ENCODE data around the gene NR0B2. TPM values are rescaled to one million over a fixed set of nuclear protein-coding genes. Genes with fewer than 3 reads are reported as not detected.
"Not testable (repeated sequence)": the region's sequence is repeated elsewhere in the genome, so short reads cannot be mapped to it uniquely, and the experiment has no call there.

NR0B2 gene
- total and polyA plus RNA-seq, 3 donors from 2014 or later: 0.93 to 2.0 (median 1.2) TPM

GRCh38 chr1:26889551-26890466 is 24.0 kb downstream of the NR0B2 start, which contains the start of gene GPN2:
Gene GPN2, minus strand, starts transcription at chr1:26890283. Its CDS starts 187 bp downstream, at chr1:26890096.
- Histone ChIP-seq H3K4me3 (peak within 1 kb of the TSS; percentile 93 to 99), H3K4me1 (peaks cover 3% of the 10 kb centered on the region), H3K9me3 (no peaks in the 10 kb centered on the region), H3K27me3 (no peaks in the 10 kb centered on the region), H3K36me3 (ENCODE audit: low read depth, missing control alignments) (no peaks in the 10 kb centered on the region), H3K27ac (peak within 1 kb of the TSS; percentile 83 to 88)
- 2% methylated on average over 32 to 61 of the region's 89 CpGs for WGBS, 2 donors
- intact Hi-C loops (cut with DNase I; ENCODE audit: low total_unique reads): no loop called here
- TF ChIP-seq CTCF (IDR thresholded peaks at IDR 0.05) (no peak), POLR2A (IDR thresholded peaks at IDR 0.05) (no peak)
- peak; percentile 90 for DNase-seq

GRCh38 chr1:26888231-26888630 is 25.5 kb downstream of the NR0B2 start:
- H3K9me3 ChIP-seq: no peaks in the 10 kb centered on the region
- H3K36me3 ChIP-seq (ENCODE audit: low read depth, missing control alignments): no peaks in the 10 kb centered on the region
- TF ChIP-seq POLR2A (IDR thresholded peaks at IDR 0.05) (no peak), CTCF (IDR thresholded peaks at IDR 0.05) (no peak)
- H3K27me3 ChIP-seq: no peaks in the 10 kb centered on the region
- peaks cover 3% of the 10 kb centered on the region for H3K4me1 ChIP-seq
- WGBS, 2 donors: 91 to 94% methylated on average over 1 of the region's 1 CpG
- no peak overlapping the region for H3K27ac ChIP-seq
- intact Hi-C loops (cut with DNase I; ENCODE audit: low total_unique reads): no loop called here
- H3K4me3 ChIP-seq: no peak overlapping the region
- DNase-seq: no peak

GRCh38 chr1:26887125-26887524 is 26.6 kb downstream of the NR0B2 start:
- intact Hi-C loops (cut with DNase I; ENCODE audit: low total_unique reads): no loop called here
- DNase-seq: peak; percentile 35

GRCh38 chr1:26882696-26883463 is 30.9 kb downstream of the NR0B2 start:
- no peak for DNase-seq
- Histone ChIP-seq H3K27me3 (no peaks in the 10 kb centered on the region), H3K4me3 (no peak overlapping the region), H3K9me3 (no peaks in the 10 kb centered on the region), H3K36me3 (ENCODE audit: low read depth, missing control alignments) (no peaks in the 10 kb centered on the region), H3K4me1 (no peaks in the 10 kb centered on the region), H3K27ac (no peak overlapping the region)
- 85 to 87% methylated on average over 5 of the region's 5 CpGs for WGBS, 2 donors
- no peak for TF ChIP-seq POLR2A (IDR thresholded peaks at IDR 0.05)
- TF ChIP-seq CTCF (IDR thresholded peaks at IDR 0.05): no peak
- intact Hi-C loops (cut with DNase I; ENCODE audit: low total_unique reads): no loop called here

More at GRCh38 chr1:26887125-26887524, 26.6 kb downstream of the NR0B2 start:
- no peak overlapping the region for H3K4me3 ChIP-seq
- 50 to 75% methylated on average over 1 of the region's 1 CpG for WGBS, 2 donors
- TF ChIP-seq CTCF (IDR thresholded peaks at IDR 0.05) (peak in 2 of 3 experiments; percentile 37 to 46), POLR2A (IDR thresholded peaks at IDR 0.05) (no peak)
- H3K36me3 ChIP-seq (ENCODE audit: low read depth, missing control alignments): no peaks in the 10 kb centered on the region
- no peaks in the 10 kb centered on the region for H3K9me3 ChIP-seq
- H3K27me3 ChIP-seq: no peaks in the 10 kb centered on the region
- no peak overlapping the region for H3K27ac ChIP-seq
- H3K4me1 ChIP-seq: peaks cover 3% of the 10 kb centered on the region

- H3K36me3 ChIP-seq (ENCODE audit: low read depth, missing control alignments); H3K27ac ChIP-seq; H3K4me1 ChIP-seq; H3K9me3 ChIP-seq; H3K4me3 ChIP-seq; intact Hi-C loops (cut with DNase I; ENCODE audit: low total_unique reads); DNase-seq; H3K27me3 ChIP-seq: not testable (repeated sequence)
- 59 to 86% methylated on average over 6 of the region's 6 CpGs for WGBS, 2 donors
Measured at GRCh38 chr1:26881611-26882010, 32.2 kb downstream of the NR0B2 start.

Data from testis (tissue), 3 donors.